ENCODE data around the gene CASS4.

CASS4 gene

GRCh38 chr20:56426026-56426425 lies 14.0 kb downstream of the CASS4 start:
- no peak for DNase-seq

GRCh38 chr20:56426926-56427325 lies 14.9 kb downstream of the CASS4 start:
- no peak for DNase-seq

GRCh38 chr20:56427797-56428196 lies 15.7 kb downstream of the CASS4 start:
- no peak for DNase-seq

- no peak for DNase-seq
Observed at GRCh38 chr20:56428410-56428809, 16.4 kb downstream of the CASS4 start.

- DNase-seq, result no peak
Observed at GRCh38 chr20:56428881-56429280, 16.8 kb downstream of the CASS4 start.

- DNase-seq, result no peak
Observed at GRCh38 chr20:56429502-56429901, 17.4 kb downstream of the CASS4 start.

- DNase-seq, result no peak
Observed at GRCh38 chr20:56429941-56430340, 17.9 kb downstream of the CASS4 start.

- no peak for DNase-seq
Observed at GRCh38 chr20:56430461-56430860, 18.4 kb downstream of the CASS4 start.

- no peak for DNase-seq
Observed at GRCh38 chr20:56430957-56431356, 18.9 kb downstream of the CASS4 start.

GRCh38 chr20:56431471-56431870 lies 19.4 kb downstream of the CASS4 start:
- DNase-seq, result no peak

GRCh38 chr20:56433221-56433879 lies 21.3 kb downstream of the CASS4 start:
- no peak for DNase-seq

GRCh38 chr20:56433880-56434255 lies 21.8 kb downstream of the CASS4 start:
- no peak for DNase-seq

GRCh38 chr20:56437196-56437960 lies 25.3 kb downstream of the CASS4 start:
- no peak for DNase-seq

- DNase-seq, result no peak
Observed at GRCh38 chr20:56438284-56438683, 26.2 kb downstream of the CASS4 start.

- no peak for DNase-seq
Observed at GRCh38 chr20:56439771-56440291, 27.8 kb downstream of the CASS4 start.

GRCh38 chr20:56440346-56441007 lies 28.4 kb downstream of the CASS4 start:
- peak; percentile 53 for DNase-seq

GRCh38 chr20:56442389-56443365 lies 30.6 kb downstream of the CASS4 start:
- DNase-seq, result no peak

- DNase-seq, result no peak
Observed at GRCh38 chr20:56443654-56444540, 31.8 kb downstream of the CASS4 start.

GRCh38 chr20:56445130-56445529 lies 33.1 kb downstream of the CASS4 start:
- no peak for DNase-seq

- DNase-seq, result no peak
Observed at GRCh38 chr20:56445540-56445939, 33.5 kb downstream of the CASS4 start.

- DNase-seq, result no peak
Observed at GRCh38 chr20:56447227-56447626, 35.2 kb downstream of the CASS4 start.

GRCh38 chr20:56449459-56449858 lies 37.4 kb downstream of the CASS4 start:
- DNase-seq, result no peak

All from CD4-positive, alpha-beta T cell treated with Interleukin-15 for 1 hour (primary cell).